Epithelial cell of esophagus (primary cell): Measurements from ENCODE around the gene ABCA5.

Experiments used
- DNase-seq: peaks from one replicate; pipeline ENCODE4 v3.0.0; 2010; ENCODE audit warnings: low read depth
- H3K4me3 ChIP-seq: 2 replicates; pipeline ENCODE4 v1.5.1; 2011; ENCODE audit warnings: mild to moderate bottlenecking, low read length, control low read depth
- CTCF ChIP-seq: IDR thresholded peaks from 2 replicates; pipeline ENCODE4 v1.5.1; 2011; ENCODE audit warnings: low read depth, mild to moderate bottlenecking, low read length, control low read depth, inconsistent platforms; ENCODE audit not compliant: insufficient read depth; ENCODE audit errors: missing control alignments

The ABCA5 gene

DNA sequence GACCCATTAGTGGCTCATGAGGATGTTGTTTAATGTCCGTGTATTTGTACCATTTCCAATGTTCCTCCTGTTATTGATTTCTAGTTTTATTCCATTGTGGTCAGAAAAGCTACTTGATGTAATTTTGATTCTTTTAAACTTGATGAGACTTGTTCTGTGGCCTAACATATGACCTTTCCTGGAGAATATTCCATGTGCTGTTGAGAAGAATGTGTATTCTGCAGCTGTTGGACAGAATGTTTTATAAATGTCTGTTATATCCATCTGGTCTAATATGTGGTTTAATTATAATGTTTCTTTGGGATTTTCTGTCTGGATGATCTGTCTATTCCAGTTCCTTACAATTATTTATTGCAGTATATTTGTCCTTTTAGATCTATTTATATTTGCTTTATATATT, 95.4 kb downstream of the ABCA5 start:
- DNase-seq, result no peak
- TF ChIP-seq CTCF, result no peak

DNA sequence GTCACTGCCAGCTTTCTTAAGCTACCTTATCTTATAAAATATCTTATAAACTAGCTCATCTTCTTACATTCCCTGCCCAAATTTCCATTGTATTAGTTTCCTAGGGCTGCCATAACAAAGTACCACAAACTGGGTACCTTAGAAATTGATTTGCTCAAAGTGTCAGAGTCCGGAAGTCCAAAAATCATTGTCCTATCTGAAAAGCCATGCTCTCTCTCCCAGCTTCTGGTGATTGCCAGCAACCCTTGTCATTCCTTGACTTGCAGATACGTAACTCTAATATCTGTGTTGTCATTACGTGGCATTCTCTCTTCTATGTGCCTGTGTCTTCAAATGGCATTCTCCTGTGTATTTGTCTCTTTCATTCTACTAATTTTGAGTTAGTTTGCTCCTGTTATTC, 96.0 kb downstream of the ABCA5 start:
- DNase-seq, result no peak
- no peak for TF ChIP-seq CTCF
- no peak overlapping the region for H3K4me3 ChIP-seq

More for the DNA sequence above, 95.4 kb downstream of the ABCA5 start:
- no peak overlapping the region for H3K4me3 ChIP-seq

DNA sequence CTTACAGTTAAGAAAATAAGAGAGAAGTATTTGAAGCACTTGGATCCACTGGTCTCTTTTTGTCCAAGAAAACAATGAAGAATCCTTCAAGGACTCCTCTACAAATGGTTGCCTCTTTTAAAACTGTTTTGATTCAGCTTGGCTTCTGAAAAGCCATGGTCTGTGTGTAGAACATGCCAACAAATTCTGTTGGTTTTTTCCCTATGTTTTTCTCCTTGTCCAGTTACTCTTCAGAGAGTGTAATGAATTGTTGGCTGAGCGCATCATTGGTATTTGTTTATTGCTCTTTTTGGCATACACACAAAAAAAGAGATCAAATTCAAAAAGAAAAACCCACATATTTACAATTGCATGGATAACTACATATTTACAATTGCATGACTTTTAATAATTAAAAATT, 98.4 kb downstream of the ABCA5 start, which contains the start of gene ABCA10:
ABCA10 (minus strand) TSS at position 249 of the 400 bp plus-strand sequence. CDS start 3,466 bp downstream, outside the sequence.
- H3K4me3 ChIP-seq, result no peak within 1 kb of the TSS
- TF ChIP-seq CTCF, result no peak
- DNase-seq, result no peak

DNA sequence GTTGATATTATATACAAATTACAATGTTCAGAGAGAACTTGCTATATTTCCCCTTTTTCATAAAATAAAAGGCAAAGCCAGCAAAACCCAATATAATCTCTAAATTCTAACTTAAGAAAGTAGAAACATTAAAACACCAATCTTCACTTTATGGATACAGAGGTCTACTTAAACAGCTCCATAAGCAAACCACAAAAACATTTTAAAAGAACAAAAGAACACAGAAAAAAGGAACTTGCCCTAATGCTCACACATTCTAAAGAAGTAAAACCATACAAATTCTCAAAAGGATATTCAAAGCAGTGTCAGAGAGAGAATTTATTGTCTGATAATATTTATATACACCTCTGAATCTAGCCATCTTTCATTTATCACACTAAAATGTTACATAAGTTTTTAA, 98.9 kb downstream of the ABCA5 start:
- H3K4me3 ChIP-seq, result no peak overlapping the region
- no peak for DNase-seq

GRCh38 chr17:69227541-69227940, 99.4 kb downstream of the ABCA5 start:
- no peak for DNase-seq
- no peak overlapping the region for H3K4me3 ChIP-seq
- no peak for TF ChIP-seq CTCF

More for the DNA sequence above, 98.9 kb downstream of the ABCA5 start:
- TF ChIP-seq CTCF, result no peak

DNA sequence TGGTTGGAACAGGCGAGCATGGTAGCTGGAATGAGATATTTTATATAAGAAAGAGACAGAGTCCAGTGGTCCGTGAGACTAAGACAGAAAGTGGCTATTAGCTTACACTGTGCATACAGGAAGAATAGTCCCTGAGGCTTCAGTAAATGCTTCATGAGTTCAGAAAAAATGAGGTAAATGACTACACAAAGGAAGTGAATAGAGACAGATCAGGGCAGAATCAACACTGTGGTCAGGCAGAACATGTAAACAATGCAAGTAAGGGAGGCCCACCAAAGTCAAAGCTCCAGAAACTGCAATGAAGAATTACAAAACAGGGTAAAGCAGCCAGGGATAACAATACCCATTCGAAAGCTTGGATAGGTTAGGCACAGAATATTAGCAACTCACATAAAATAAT, 103.1 kb downstream of the ABCA5 start:
- TF ChIP-seq CTCF, result no peak
- DNase-seq, result peak; percentile 14
- no peak overlapping the region for H3K4me3 ChIP-seq

DNA sequence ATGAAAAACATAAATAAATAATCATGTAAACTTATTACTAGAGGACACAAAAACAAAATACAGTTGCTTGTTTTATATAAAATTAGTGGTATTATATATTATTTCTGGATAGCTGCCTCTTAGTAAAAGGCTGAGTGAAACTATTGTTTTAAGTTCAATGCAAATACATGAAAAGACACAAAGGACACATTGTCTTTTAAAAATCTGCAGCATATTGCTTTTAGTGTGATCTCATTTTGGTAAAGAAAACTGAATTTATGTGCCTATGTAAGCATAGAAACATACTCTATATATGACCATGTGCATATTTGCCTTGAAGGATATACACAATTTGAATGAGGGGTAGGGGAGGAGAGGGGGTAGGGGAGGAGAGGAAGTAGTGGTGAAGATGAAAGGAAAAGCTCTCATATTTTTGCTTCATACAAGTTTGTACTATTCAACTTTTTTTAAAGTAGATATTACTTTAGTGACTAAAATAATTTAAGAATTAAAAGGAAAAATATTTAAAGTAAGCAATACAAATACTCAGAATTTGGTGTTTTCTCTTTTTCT, 104.2 kb downstream of the ABCA5 start:
- DNase-seq, result no peak
- TF ChIP-seq CTCF, result no peak
- H3K4me3 ChIP-seq, result no peak overlapping the region
